Measurements from ENCODE around the gene ATP6V1D. TPM values are rescaled to one million over a fixed set of nuclear protein-coding genes. Genes with fewer than 3 reads are reported as not detected.
"Not testable (repeated sequence)": the region's sequence is repeated elsewhere in the genome, so short reads cannot be mapped to it uniquely, and the experiment has no call there.

ATP6V1D gene
- total RNA-seq, 2 donors from 2014 or later = 48.9 to 56.0 TPM

GRCh38 chr14:67372833-67373232 is 13.2 kb upstream of the ATP6V1D start:
- DNase-seq (ENCODE audit: low spot score) = no peak
- intact Hi-C loops (cut with DNase I) = no loop called here

GRCh38 chr14:67371247-67372148 is 11.9 kb upstream of the ATP6V1D start:
- intact Hi-C loops (cut with DNase I) = no loop called here
- no peak for DNase-seq (ENCODE audit: low spot score)

- no peak for DNase-seq (ENCODE audit: low spot score)
- intact Hi-C loops (cut with DNase I) = no loop called here
These were observed 11.2 kb upstream of the ATP6V1D start for GRCh38 chr14:67370830-67371229.

- intact Hi-C loops (cut with DNase I) = no loop called here
- DNase-seq (ENCODE audit: low spot score) = no peak
These were observed 5.9 kb upstream of the ATP6V1D start for GRCh38 chr14:67365476-67365875.

- intact Hi-C loops (cut with DNase I) = no loop called here
- DNase-seq (ENCODE audit: low spot score) = no peak
These were observed 1.0 kb upstream of the ATP6V1D start for GRCh38 chr14:67360470-67361206.

GRCh38 chr14:67358924-67359774 is 455 bp downstream of the ATP6V1D start:
- intact Hi-C loops (cut with DNase I) = no loop called here
- DNase-seq (ENCODE audit: low spot score) = no peak

- DNase-seq (ENCODE audit: low spot score) = no peak
- intact Hi-C loops (cut with DNase I) = no loop called here
These were observed 1.6 kb downstream of the ATP6V1D start for GRCh38 chr14:67357969-67358354.

- DNase-seq (ENCODE audit: low spot score) = no peak
- intact Hi-C loops (cut with DNase I) = no loop called here
These were observed 2.2 kb downstream of the ATP6V1D start for GRCh38 chr14:67357186-67357968.

GRCh38 chr14:67352055-67352454 is 7.5 kb downstream of the ATP6V1D start:
- DNase-seq (ENCODE audit: low spot score) = no peak
- intact Hi-C loops (cut with DNase I) = no loop called here

- intact Hi-C loops (cut with DNase I) = no loop called here
- DNase-seq (ENCODE audit: low spot score) = no peak
These were observed 14.0 kb downstream of the ATP6V1D start for GRCh38 chr14:67345583-67345982.

GRCh38 chr14:67343601-67344230 is 15.9 kb downstream of the ATP6V1D start:
- intact Hi-C loops (cut with DNase I) = no loop called here
- no peak for DNase-seq (ENCODE audit: low spot score)

- intact Hi-C loops (cut with DNase I); DNase-seq (ENCODE audit: low spot score): not testable (repeated sequence)
These were observed 18.4 kb downstream of the ATP6V1D start for GRCh38 chr14:67341231-67341630.

GRCh38 chr14:67335781-67336180 is 23.8 kb downstream of the ATP6V1D start:
- intact Hi-C loops (cut with DNase I) = no loop called here
- no peak for DNase-seq (ENCODE audit: low spot score)

GRCh38 chr14:67332468-67332867 is 27.1 kb downstream of the ATP6V1D start:
- no peak for DNase-seq (ENCODE audit: low spot score)
- intact Hi-C loops (cut with DNase I) = no loop called here

- DNase-seq (ENCODE audit: low spot score) = no peak
- intact Hi-C loops (cut with DNase I) = no loop called here
These were observed 28.1 kb downstream of the ATP6V1D start for GRCh38 chr14:67331368-67332125.

- intact Hi-C loops (cut with DNase I); DNase-seq (ENCODE audit: low spot score): not testable (repeated sequence)
These were observed 29.9 kb downstream of the ATP6V1D start for GRCh38 chr14:67329666-67330065.

- no peak for DNase-seq (ENCODE audit: low spot score)
- intact Hi-C loops (cut with DNase I) = no loop called here
These were observed 40.5 kb downstream of the ATP6V1D start for GRCh38 chr14:67319142-67319541.

- intact Hi-C loops (cut with DNase I) = no loop called here
- DNase-seq (ENCODE audit: low spot score) = no peak
These were observed 41.8 kb downstream of the ATP6V1D start for GRCh38 chr14:67317822-67318221.

Data from posterior vena cava (tissue), 2 donors.